Neural progenitor cell (in vitro differentiated cells): ENCODE results near the gene TBC1D1.

Experiments
- EZH2 ChIP-seq: fragments of 200-600 bp; sonication (generic); IDR thresholded peaks from 2 replicates; pipeline ENCODE4 v1.6.1; 2017; ENCODE audit warnings: antibody characterized with exemption, mild to moderate bottlenecking, moderate library complexity
- EZH2phosphoT487 ChIP-seq: fragments of 200-600 bp; sonication (generic); IDR thresholded peaks from 2 replicates; pipeline ENCODE4 v1.6.1; 2017; ENCODE audit warnings: antibody characterized with exemption
- TF ChIP-seq, protein P1 (sequence below): fragments of 200-600 bp; sonication (generic); IDR thresholded peaks from 2 replicates; pipeline ENCODE4 v1.5.1; 2017; ENCODE audit warnings: antibody characterized with exemption, mild to moderate bottlenecking

DNA sequence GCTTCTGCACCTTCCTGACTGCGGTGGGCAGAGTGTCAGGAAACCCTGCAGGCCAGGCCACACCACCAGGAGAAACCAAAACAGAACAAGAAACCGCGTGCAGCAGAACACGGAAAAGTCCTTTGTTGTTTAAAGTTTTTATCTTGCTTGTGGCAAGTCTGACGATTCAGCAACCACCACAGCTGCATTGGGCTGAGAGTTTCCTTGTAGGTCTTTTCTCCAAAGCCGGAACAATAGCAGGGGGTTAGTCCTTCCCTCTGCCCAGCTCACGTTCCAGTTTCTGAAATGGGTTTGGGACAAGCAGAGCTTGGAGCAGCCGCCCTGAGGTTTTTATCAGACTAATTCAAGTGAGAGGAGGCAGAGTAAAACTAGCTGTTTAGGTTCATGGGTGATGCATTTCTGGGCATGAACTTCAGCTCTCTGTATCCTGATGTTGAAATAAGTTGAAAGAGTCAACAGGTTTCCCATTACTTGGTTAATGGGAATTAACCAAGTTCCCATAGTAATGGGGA lies 286.2 kb downstream of the TBC1D1 start:
- TF ChIP-seq, protein P1, sequence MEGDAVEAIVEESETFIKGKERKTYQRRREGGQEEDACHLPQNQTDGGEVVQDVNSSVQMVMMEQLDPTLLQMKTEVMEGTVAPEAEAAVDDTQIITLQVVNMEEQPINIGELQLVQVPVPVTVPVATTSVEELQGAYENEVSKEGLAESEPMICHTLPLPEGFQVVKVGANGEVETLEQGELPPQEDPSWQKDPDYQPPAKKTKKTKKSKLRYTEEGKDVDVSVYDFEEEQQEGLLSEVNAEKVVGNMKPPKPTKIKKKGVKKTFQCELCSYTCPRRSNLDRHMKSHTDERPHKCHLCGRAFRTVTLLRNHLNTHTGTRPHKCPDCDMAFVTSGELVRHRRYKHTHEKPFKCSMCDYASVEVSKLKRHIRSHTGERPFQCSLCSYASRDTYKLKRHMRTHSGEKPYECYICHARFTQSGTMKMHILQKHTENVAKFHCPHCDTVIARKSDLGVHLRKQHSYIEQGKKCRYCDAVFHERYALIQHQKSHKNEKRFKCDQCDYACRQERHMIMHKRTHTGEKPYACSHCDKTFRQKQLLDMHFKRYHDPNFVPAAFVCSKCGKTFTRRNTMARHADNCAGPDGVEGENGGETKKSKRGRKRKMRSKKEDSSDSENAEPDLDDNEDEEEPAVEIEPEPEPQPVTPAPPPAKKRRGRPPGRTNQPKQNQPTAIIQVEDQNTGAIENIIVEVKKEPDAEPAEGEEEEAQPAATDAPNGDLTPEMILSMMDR: no peak
- no peak for TF ChIP-seq EZH2
- no peak for TF ChIP-seq EZH2phosphoT487
